GM18907 (cell line): ENCODE data around the gene SERBP1.

Experiments used
- ATAC-seq: cut with Tn5 transposase; IDR thresholded peaks from one replicate; pipeline ENCODE4 v1.9.1; 2021; ENCODE audit warnings: mild to moderate bottlenecking, moderate library complexity; ENCODE audit not compliant: unreplicated experiment

SERBP1 gene

DNA sequence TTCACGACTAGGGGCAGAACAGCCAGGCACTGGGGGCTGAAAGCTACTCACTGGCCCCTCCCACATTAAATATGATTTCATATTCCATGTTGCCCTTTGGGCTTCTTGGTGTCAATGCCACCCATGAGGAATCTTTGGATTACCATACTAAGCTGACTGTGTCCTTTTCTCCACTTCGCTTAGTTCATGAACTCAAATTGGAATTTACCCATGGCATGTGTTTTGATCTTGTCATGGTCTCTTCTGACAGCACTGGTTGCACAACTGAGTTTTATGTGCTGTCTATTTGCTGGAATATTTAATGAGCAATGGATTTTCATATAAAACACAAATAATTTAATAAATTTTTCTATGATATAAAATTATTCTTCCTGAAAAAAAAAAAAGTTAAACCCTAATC is 59.2 kb downstream of the SERBP1 start:
- no peak for ATAC-seq

DNA sequence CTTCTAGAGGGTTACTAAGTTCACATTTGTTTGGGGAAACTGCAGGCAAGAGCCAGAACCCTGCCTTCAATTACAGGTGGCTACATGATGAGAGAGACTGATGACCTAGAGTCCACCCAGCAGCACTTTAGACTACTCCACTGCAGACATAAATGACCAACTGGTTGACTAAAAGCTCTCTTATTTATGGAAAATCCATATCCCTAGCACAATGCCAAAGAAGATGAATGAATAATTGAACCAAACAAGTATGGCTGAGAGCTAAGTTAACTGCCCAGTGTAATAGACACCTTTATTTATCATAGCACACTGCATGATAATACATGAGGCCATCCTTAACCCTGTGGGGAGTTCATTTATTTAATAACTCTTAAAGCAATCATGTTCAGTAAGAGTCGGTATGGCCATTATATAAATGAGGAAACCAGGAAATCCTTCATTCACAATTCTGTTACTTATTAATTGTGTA is 62.1 kb downstream of the SERBP1 start:
- no peak for ATAC-seq

DNA sequence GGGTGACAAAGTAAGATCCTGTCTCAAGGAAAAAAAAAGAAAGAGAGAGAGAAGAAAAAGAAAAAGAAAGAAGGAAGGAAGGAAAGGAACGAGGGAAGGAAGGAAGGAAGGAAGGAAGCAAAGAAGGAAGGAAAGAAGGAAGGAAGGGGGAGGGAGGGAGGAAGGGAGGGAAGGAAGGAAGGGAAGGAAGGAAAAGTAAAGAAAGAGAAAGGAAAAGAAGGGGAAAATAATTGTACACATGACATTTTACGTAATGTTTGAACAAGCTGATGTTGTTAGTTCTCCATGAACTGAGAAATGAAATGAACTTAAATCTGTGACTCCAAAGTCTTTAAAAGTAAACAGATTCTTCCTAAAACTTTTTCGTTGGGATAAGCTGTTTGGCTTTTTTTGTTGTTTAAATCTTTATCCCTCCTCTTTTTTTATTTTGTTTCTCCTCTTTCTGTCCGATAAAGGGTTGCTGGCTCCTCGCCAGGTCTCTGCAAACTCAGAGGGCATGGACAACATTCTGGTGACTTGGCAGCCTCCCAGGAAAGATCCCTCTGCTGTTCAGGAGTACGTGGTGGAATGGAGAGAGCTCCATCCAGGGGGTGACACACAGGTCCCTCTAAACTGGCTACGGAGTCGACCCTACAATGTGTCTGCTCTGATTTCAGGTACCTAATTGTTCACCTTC is 62.7 kb downstream of the SERBP1 start:
- ATAC-seq, result no peak

GRCh38 chr1:67361641-67362040 is 68.6 kb downstream of the SERBP1 start:
- no peak for ATAC-seq

DNA sequence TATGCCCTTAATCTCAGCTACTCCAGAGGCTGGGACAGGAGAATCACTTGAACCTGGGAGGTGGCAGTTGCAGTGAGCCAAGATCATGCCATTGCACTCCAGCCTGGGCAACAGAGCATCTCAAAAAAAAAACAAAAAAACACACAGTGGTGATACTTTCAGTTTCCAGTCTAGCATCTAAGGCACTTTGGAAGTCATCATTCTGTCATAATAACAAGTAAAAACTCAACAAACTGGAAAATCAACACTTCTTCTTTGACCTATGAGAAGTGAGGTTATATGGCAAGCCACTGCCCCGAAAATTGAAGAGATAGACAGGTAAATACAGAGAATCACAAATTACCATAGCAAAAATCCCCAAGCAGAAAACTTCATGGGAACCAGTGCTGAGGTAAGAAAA is 70.6 kb downstream of the SERBP1 start:
- ATAC-seq, result no peak
